Activated T-helper 9 cell treated with anti-CD3 and anti-CD28 coated beads, Interleukin-2, amount 50 U/mL, for 16 hours (primary cell): ENCODE results near the gene STK10.
"Not testable (repeated sequence)": the region's sequence is repeated elsewhere in the genome, so short reads cannot be mapped to it uniquely, and the experiment has no call there.

Experiments
- DNase-seq: peaks from one replicate; pipeline ENCODE4 v3.0.0-alpha.2; 2020; ENCODE audit warnings: low read depth

STK10 gene

GRCh38 chr5:172051643-172052339 is 136.2 kb downstream of the STK10 start:
- no peak for DNase-seq

- no peak for DNase-seq
Observed at GRCh38 chr5:172050080-172050479, 137.9 kb downstream of the STK10 start.

- DNase-seq: no peak
Observed at GRCh38 chr5:172049226-172049796, 138.7 kb downstream of the STK10 start.

GRCh38 chr5:172048539-172049101 is 139.4 kb downstream of the STK10 start:
- DNase-seq: no peak

- no peak for DNase-seq
Observed at GRCh38 chr5:172048170-172048422, 139.9 kb downstream of the STK10 start.

GRCh38 chr5:172046593-172046992 is 141.4 kb downstream of the STK10 start:
- DNase-seq: no peak

GRCh38 chr5:172045315-172045632 is 142.8 kb downstream of the STK10 start:
- no peak for DNase-seq

GRCh38 chr5:172044631-172045314 is 143.3 kb downstream of the STK10 start:
- DNase-seq: no peak

GRCh38 chr5:172043865-172044264 is 144.2 kb downstream of the STK10 start:
- no peak for DNase-seq

- no peak for DNase-seq
Observed at GRCh38 chr5:172042183-172042582, 145.8 kb downstream of the STK10 start.

- no peak for DNase-seq
Observed at GRCh38 chr5:172038167-172038566, 149.9 kb downstream of the STK10 start.

- no peak for DNase-seq
Observed at GRCh38 chr5:172035049-172035448, 153.0 kb downstream of the STK10 start.

GRCh38 chr5:172031894-172032461 is 156.0 kb downstream of the STK10 start:
- DNase-seq: no peak

- DNase-seq: no peak
Observed at GRCh38 chr5:172029876-172030275, 158.1 kb downstream of the STK10 start.

GRCh38 chr5:172028167-172028566 is 159.9 kb downstream of the STK10 start:
- DNase-seq: no peak

- DNase-seq: not testable (repeated sequence)
Observed at GRCh38 chr5:172020110-172020786, 167.8 kb downstream of the STK10 start.

- DNase-seq: no peak
Observed at GRCh38 chr5:172015346-172015745, 172.7 kb downstream of the STK10 start.

- no peak for DNase-seq
Observed at GRCh38 chr5:172010278-172010677, 177.7 kb downstream of the STK10 start.

GRCh38 chr5:172009536-172010270 is 178.3 kb downstream of the STK10 start:
- no peak for DNase-seq

- no peak for DNase-seq
Observed at GRCh38 chr5:172008689-172009141, 179.3 kb downstream of the STK10 start.

- no peak for DNase-seq
Observed at GRCh38 chr5:172008111-172008455, 179.9 kb downstream of the STK10 start.
